Midbrain (tissue), 1 donor: ENCODE data around the gene FOXI3.

Source experiments
- DNase-seq: peaks from one replicate; lab custom pipeline; 2025; lab: John Stamatoyannopoulos, UW

FOXI3 gene

DNA sequence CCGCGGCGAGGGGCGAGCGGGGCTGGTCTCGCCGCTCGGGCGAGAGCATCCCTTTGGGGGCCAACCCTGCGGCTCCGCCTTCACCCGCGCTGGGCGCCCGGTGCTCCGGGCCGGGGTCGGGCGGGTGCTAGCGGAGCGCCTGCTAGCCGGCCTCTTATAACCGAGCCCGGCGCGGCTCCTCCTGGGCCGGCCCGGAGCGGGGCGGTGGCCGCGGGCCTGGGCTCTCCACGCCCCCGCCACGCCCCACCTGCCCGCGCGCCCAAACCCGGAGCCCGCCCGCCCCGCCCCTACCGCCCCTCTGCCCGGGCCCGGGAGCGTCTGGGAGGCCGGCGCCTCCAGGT, at the start of gene FOXI3:
Gene FOXI3 (minus strand): TSS at position 129 of the 341 bp plus-strand sequence. CDS start 158 bp downstream, outside the sequence.
- DNase-seq = no peak

DNA sequence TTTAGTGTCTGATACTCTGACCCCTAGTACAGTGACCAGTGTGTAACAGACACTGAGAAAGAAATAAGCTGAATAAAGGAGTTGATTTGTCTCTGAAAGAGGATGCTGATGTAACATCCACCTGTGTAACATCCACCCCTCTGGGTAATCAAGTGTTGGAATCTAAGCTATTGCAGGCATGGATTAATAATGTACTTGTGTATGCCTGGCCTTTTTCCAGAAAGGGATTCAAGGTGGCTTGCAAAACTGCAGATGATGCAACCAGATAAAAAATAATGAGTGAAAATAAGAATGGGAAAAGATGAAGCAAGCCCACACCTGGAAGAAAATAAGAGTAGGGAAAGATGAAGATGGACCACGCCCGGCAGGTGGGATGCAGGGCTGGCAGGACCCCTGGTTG, 48.2 kb upstream of the FOXI3 start:
- no peak for DNase-seq

DNA sequence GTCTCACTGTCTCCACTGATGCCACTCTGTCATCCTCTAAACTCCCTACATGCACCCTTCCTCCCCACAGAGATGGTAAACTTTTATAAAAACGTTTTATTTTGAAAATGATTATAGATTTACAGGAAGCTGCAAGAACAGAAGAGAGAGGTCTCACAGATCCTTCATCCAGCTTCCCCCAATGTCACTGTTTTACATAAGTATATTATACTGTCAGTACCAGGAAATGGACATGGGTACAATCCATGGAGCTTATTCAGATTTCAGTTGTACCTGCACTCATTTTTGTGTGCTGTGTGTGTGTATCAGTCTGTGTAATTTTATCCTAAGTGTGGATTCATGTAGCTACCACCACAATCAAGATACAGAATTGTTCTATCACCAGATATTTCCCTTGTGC, 46.7 kb upstream of the FOXI3 start:
- DNase-seq = no peak

DNA sequence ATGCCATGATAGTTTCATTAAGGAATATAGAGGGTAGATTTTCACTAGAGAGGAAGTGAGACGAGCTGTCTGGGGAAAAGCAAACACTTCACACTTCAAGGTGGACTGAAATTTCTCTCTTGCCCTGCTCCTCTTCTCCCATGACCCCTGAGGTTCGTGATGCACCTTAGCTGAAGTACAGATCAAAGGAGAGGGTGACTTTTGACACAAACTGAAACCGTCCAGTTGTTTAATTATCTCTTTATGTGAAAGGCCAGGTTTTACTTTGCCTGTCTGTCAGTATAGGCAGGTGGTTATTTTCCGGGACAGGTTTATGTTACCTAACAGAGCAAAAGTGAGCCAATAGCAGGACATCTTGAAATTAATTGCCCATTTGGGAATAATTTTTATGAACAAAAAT, 41.0 kb upstream of the FOXI3 start:
- DNase-seq = no peak

DNA sequence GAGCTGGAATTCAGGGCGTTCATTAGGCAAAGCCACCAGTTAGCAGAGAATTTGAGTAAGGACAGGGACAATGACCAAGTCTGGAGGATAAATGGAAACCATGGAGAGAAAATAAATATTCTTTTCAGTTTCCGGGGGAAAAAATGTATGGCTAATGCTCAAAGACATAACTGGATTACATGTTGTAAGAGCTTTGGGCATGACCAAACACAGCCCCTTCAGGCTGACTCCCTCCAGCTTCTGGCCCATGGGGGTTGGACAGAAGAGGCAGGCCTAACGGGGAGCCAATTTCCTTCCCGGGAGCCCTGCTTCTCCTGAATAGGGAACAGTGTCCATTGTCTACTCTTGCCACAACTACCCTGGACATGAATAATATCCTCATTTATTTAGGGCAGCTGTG, 39.5 kb upstream of the FOXI3 start:
- DNase-seq = no peak

DNA sequence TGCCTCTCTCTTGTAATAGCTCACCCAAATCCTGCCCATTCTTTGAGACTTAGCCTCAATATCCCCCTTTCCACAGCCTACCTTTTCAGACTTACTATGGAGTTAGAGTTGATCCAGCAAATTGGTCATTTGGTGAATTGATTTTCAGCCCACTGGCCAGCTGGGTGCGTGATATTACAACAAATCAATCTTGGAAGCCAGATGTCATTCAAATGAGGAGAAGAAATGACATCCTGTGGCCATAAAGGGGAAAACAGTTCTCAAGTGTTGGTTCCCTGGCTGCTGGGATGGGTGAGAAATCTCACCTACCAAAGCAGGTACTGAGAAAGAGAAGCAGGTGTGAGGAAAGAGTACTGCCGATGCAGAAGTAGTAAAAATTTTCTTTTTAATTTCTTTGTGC, 36.7 kb upstream of the FOXI3 start:
- no peak for DNase-seq

DNA sequence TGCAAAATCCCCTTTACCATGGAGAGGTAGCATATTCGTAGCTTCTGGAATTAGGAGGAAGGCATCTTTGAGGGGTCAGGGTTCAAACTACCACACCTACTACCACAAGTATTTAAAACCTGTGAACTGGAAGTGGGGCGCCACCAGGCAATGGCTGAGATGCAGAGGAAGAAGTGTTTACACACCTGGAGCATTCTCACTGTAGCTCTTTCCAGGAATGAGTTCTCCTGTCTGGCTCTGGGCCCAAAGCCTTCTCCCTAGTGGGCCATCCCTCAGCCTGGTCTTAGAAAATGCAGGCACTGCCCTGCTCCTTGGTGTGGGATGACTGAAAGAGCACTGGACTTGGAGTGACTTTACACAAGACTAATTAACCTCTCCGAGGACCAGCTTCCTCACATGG, 30.7 kb upstream of the FOXI3 start:
- no peak for DNase-seq

DNA sequence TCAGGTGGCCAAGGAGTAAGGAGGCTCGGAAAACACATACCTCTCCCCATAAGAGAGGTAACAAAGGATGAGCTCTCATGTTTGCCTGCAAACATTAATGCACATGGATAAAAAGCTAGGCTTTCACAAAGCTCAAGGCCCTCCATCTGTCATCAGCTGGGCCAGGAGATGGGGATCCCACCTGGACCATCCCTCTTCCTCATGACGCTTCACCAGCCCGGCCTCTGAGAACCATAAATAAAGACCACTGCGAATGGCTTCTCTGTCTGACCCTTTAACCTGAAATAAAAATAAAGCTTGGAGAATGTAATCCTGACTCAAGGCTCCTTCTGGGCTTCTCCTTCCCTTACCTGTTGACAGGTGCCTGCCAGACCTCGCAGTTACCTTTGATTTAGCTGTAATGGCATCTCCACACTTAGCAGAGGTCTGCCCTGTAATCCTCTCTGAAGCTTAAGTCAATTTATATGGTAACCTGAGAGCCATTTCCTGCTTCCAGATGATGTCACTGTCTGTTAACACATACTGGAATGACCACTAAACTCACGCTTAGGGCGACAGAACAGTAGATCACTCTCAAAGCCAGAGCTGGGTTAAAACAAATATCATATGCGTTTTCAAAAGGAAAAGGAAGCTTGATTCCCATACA, 29.3 kb upstream of the FOXI3 start:
- DNase-seq = no peak

DNA sequence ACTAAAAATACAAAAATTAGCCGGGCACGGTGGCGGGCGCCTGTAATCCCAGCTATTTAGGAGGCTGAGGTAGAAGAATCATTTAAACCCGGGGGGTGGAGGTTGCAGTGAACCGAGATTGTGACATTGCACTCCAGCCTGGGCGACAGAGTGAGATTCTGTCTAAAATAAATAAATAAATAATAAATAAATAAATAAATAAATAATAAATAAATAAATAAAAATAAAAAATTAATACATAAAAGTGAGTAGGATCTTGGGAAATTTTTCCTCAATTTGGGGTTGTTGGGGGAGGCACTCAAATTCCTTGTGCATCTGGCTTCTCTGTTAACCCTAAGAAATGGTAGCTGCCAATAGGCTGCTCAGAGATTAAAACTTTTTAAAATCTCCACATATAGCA, 20.3 kb upstream of the FOXI3 start:
- no peak for DNase-seq

DNA sequence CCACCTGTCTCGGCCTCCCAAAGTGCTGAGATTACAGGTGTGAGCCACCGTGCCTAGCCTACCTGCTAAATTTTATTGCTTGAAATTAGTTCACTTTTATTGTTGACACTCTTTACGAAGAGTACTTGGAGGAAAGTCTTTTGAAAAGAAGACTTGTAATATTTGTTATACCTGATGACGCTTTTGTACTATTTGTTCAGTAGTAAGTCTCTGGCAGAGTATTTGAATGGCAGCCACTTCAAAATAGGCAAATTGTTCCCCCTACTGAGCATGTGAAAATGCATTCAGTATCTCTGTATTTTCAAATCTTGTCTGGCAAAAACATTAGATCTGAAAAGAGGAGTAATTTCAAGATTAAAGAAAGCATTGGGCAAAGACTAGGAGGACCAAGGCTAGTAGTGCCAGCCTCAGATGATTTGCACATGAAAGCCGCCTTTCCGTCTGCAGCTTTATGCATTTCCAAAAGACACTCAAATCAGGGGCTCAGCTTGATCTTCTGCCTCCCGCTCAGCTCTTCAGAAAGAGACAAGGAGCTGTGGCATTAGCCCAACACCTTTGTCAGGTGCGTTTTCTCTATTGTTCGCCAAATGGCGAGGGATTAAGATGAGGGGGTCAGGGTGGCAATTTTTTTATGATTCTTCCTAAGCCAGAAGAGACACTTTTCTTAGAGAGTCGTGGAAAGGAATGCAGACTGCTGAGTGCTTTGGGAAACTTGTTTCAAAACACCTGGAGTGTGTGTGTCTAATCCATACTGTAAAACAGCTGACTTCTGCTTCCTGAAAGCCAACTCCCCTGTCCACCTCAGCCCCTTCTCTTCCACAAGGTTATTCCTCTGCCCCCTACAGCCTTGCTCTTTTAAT, 18.8 kb upstream of the FOXI3 start:
- DNase-seq = no peak

DNA sequence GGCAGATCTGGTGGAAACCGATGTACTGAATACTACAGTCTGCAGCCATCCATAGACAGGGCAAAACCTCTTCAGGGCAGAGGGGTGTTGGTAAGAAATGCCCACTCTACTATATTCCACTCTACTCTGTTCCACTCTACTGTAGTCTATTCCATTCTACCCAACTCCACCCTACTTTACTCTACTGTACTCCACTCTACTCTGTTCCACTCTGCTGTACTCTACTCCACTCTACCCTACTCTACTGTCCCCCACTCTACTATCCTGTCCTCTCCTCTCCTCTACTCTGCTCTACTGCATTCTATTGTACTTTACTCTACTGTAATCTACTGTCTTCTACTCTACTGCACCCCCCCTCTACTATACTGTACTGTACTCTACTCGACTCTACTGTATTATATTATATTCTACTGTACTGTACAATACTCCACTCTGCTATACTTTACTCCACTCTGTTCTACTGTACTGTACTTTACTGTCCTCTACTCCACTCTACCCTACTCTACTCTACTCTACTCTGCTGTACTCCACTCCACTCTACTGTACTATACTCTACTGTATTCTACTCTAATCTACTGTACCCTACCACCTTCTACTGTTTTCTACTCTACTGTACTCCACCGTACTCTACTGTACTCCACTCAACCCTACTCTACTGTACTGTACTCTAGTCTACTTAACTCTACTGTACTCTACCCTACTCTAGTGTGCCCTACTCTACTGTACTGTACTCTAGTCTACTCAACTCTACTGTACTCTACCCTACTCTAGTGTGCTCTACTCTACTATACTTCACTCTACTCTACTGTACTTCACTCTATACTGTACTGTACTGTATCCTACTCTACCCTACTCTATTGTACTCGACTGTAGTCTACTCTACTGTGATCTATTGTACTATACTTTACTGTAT, 17.0 kb upstream of the FOXI3 start:
- no peak for DNase-seq

DNA sequence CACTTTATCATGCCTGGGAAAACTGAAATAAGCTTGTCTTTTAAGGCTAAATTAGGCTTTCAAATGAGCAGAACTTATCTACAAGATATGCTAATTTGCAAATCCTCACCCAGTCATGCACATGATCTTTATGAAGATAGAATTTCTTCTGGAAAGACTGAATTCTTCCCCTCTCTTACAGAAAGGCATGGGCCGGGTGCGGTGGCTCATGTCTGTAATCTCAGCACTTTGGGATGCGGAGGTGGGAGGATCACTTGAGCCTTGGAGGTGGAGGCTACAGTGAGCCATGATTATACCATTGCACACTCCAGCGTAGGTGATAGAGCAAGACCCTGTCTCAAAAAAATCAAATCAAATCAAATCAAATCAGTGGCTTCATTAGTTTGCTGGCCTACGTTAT, 11.7 kb upstream of the FOXI3 start:
- DNase-seq = no peak

DNA sequence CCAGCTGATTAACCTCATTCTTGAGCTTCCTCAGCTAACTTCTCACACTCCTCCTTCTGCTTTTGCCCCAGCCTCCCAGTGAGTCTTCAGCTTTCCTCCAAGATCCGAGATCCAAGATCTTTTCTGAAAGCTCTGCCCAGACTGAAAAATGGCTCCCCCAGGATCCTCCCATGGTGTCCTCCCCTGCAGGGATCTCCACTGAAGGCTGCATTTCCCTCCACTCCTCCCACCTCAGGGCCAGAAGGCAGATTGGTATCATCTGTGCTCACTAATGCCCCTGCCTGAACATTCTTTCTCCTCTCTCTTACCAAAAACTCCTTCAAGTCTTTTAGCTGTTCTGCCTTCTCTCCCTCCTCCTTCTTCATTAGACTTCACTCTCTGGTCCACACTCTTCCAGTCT, 6.1 kb upstream of the FOXI3 start:
- DNase-seq = no peak

DNA sequence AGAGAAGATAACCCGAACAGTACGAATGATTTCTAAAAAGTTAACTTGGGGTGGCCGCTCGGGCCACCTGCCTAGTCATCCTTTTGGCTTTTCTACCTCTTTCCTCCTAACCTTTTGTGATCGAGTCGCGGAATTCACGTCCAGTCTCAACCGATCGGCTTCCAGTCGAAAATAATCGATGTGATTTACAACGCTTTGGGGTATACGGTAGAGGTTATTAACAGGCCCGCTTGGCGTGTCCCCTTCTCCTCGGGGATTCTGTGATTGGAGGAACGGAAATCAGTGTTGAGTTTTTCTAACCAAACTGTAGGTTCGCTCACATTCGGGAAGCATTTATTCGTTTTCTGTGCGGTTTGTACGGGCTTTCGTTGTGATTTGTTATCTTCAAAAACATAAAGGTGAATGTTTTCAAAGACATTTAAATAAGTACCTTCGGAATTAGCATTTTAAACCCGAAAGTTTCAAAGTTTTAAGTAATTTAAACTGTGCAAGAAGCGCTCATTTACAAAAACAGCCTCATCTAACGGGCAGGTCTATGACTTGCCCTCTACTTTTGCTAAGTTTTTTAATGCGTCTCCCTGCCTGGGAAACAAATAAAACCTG, 588 bp upstream of the FOXI3 start:
- no peak for DNase-seq

DNA sequence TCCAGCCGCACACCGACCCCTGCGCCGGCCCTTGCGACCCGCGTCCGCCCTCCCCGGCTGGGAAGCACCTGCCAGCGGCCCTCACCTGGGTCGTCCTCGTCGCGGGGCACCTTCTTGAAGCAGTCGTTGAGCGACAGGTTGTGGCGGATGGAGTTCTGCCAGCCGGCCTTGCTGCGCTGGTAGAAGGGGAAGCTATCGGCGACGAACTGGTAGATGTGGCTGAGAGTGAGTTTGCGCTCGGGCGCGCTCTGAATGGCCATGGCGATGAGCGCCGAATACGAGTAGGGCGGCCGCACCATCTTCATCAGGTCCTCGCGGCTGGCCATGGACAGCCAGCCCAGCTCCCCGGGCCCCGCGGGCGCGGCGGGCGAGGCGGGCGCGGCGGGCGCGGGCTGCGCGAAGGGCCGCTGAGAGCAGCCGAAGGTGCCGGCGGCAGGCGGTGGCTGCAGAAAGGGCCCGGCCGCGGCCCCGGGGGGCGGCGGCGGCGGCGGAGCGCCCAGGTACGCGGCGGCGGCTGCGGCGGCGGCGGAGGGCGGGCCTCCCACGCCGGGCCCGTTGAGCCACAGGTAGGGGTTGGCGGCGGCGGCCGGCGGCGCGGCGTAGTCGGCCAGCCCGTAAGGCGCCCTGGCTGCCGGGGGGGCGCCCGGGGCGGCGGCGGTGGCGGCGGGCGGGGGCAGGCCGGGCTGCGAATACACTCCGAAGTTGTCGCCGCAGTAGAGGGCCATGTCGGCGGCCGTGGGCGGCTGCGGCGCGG, 505 bp downstream of the FOXI3 start:
- DNase-seq = no peak

DNA sequence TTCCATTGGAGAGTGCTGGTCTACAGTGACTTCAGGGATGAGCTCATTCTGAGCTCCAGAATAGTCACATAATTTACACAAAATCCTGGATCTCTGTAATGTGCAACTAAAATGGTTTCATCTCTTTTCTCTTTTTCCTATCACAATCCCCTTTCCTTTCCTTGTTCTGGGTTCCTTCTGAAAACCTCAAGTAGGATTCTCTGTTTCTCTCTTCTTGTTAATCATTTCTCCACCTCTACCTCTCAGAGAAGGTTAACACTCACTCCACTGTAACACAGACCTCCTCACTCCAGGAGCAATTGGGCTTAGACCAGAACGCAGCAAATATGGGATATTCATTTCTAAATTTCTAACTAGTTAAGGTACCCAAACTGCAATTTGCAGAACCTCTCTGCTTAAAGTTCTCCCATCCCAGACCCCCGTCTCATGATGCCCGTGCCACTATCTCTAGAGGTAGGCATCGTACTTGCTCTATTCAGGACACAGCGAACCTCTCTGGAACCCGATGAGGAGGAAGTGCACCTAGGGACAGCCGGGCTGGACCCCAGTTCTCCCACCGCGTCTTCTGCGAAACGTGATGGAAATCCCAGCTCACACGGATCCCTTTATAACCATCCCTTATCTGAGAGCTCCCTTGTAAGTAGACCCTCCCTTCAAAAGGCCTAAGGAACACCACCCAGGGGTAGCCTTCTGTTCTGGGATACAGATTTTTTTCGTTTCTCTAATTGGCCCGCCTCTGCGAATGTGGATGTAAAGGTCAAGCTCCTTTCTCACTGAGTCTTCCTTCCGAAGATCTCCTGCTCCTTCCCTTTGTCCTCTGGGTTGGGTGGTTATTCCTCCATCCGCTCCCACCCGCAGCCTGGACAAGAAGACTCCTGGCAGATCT, 1.3 kb downstream of the FOXI3 start:
- DNase-seq = no peak

DNA sequence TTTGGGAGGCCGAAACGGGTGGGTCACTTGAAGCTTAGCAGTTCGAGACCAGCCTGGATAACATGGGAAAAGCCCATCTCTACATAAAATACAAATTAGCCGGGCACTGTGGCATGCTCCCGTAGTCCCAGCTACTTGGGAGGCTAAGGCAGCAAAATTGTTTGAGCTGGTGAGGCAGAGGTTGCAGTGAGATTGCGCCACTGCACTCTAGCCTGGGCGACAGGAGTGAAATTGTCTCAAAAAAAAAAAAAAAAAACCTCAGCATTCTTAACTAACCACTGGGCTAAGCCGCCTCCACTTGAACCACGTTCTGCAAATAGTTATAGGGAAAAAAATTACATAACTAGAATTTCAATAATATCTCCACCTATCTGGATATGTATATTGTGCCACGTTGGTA, 2.3 kb downstream of the FOXI3 start:
- DNase-seq = no peak

DNA sequence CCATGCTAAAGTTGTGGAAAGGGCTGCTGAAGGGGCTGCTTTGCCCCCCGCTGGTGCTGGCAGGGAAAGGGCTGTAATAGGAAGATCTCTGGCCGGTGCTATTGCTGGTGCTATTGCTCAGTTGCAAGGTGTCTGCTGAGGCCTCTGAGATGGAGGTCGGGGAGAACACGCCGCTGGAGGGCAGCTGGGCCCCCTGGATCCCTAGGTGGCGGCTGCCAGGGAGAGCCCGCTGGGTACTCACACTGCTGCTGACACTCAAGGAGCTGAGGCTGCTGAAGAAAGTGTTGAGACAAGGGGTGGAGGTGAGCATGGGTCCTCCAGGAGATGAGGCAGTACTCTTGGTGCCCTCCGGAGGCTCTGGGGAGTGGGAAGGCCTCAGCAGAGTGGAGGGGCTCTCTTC, 4.2 kb downstream of the FOXI3 start:
- no peak for DNase-seq

DNA sequence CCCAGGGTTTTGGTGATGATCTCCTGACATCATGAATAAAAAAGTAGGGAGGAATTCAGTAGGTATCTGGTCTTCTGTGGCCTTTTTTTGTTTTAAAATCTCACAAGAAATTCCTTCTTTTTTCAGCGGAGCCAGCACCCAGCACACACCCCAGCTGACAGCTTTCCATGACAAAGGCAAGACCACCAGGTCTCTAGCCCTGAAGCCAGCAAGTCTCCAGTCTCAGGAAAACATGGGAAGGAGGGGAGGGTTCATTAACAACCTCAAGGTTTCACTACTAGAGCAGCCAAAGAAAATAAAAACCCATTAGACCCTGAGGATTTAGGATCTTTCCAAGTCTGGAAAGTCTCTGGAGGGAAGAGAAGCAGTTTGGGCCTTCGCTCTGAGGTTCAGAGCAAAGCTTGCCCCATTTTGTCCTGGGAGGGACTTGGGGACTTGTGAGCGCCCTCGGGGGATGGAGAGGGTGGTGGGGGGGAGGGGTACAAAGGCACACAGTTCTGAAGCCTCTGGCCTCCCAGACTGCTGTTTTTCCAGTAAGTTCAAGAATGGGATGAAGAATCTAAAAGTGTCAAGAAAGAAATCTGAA, 9.0 kb downstream of the FOXI3 start:
- DNase-seq = no peak

DNA sequence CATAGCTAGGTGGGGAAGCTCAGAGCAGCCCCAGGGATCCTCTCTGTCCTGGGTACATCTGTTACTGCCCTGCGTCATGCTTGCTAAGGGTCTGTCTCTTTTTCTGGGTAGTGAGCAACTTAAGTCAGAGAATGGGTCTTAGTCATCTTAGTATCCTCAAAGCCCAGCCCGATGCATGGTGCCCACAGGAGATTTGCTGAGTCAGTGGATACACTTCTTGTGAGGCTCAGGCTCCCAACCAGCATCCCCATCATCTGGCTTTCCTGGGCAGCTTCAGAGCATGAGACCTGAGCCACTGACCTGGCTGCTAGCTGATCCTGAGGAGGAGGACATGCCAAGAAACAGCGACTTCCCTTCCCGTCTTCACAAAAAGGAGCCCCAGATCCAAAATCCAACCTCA, 10.0 kb downstream of the FOXI3 start:
- no peak for DNase-seq
